Stimulated activated CD8-positive, alpha-beta memory T cell treated with anti-CD3 and anti-CD28 coated beads, Interleukin-4, amount 100 ng/mL, for 1 hour (primary cell): ENCODE measurements around the gene ZEB2.

Source experiments
- DNase-seq, 2 donors: peaks; one replicate each; pipeline ENCODE4 v3.0.0-alpha.2; 2020; ENCODE audit warnings: low read depth in 2 of 2, low spot score in 1 of 2

The ZEB2 gene

DNA sequence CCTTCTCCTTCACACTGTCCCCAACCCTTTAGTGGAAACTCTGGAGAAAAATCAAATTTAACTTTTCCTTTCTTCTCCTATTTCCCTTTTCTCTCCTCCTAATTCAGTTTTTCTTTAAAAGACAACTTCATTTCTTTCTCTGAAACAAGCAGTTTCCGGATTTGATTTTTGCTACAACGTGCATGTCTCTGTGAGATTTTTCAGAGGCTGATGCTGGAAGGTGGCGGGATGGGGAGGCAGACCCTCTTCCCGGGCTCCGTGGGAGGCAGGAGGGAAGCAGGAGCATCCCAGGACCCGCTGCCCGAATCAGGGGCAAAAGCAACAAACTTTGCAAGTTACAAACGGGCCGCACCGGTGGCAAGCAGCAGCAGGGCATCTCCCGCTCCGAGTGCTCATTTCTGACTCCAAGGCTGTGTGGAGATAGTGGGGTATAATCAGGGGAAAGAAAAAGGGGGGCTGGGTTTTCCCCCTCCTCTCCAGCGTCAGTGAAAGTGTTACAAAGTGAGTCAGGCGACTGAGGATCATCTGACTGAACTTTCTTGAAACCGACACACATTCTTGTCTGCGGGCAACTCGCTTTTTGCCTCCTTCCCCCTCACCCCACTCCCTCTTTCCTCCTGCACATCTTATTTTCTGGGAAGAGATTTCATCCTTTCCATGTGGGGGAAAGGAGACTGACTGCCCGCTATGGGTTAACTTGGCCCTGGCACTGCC, 6.4 kb downstream of the ZEB2 start:
- DNase-seq, result no peak

DNA sequence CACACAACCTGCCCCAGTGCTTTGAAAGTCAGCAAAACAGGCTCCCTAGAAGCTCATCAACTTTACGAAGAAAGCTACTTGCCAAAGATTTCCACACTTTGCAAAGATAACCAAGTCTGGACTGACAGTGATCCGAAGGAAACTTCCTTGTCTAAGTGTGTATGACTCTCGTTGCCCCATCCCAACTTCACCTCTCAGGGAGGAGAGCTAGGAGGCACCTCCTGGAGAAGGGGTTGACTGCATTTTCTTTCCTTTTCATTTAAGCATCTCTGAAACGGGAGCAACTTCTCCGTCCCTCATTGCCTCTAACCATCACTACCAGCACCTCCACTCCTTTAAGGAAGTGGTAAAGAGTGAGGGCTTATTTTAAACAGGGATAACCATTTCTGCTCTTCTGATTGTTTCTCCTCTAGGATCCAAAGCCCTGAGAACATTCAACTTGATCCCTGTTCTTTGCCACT, 7.0 kb downstream of the ZEB2 start:
- no peak for DNase-seq

DNA sequence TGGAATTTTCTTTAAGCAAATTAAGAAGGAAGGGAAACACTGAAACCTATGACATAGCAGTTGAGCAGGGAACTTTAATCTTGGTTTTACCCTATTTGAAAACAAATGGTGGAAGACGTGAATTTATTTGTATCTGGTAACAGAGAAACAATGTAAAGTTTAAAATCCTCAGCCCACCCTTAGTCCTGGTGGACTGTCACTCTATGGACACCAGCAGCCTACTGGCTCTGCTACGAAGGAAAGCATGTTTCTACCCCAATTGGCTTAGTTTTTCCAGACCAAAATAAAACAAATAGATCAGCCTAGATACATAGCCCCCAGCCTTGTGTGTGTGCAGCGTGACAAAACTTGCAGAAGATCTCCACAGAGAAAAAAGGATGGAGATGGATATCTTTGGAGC, 7.4 kb downstream of the ZEB2 start:
- no peak for DNase-seq

DNA sequence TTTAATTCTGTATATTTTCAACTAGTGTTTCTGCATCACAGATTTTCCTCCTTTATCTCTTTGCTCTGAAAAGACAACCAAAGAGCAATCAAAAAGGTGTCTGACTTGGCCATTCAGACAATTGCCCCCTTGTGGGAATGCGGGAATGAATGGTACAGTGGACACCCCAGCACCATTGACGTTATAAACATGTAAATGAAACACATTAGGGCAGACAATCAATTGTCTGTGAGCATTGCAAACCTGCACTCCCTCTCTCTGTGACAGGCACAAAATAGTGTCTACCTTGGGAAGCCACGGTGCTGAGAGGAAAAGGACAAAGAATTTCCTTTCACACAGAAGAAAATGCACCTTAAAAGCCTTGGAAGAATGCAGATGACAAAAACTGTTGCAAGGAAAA, 8.0 kb downstream of the ZEB2 start:
- no peak for DNase-seq

DNA sequence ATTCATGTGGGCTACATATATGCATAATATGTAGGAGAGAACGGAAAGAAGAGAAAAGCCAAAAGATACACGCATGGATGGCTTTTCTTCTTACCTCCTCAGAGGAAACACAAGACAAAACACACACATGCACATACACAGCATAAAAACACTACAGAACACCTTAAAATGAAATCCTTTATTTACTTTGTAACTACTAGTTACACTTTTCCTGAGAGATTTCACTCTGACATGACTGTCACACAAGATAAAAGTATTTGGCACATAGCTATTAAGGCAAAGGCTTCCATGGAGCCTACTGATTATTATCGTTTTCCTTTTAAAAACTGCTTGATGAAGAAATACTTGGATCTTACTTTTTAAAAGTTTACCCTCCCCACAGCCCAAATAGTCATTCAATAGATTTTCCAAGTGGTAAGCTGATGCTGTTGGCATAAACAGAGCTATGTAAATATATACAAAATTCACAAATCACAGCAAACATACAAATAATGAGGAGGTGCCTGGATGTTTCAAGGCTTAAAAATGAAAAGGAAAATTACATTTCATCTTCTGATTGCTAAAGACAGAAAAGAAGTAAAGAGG, 8.6 kb downstream of the ZEB2 start:
- DNase-seq, result no peak

DNA sequence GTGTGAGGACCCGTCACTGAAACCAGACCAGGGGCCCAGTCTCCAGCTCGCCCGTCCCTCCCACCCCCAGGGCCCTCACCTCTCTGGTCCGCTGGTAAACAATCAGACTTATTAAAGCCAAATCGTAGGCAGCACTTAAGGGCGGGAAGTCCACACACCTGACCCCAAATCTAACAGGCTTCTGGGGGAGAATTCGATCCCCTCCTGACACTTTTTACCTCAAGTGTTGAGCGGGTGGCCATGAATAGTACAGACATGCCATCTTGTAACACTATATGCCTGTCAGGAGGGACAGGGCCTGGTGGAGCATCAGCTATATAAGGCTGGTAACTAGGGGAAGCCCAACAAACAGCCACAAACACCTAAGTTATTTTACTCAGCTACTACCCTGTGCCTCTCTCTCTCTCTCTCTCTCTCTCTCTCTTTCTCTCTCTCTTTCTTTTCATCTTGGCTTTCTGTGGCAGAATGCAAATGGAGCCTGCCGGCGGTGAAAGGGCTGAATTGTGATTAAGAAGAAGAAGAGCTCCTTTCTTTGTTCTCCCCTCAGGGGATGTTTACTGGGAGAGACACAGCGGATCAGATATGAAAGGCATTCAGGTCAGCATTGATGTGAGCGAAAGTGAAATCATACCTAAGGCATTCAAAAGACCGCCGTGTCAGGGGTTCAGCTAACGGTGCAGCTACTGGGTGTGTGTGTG, 9.5 kb downstream of the ZEB2 start:
- DNase-seq, result no peak

DNA sequence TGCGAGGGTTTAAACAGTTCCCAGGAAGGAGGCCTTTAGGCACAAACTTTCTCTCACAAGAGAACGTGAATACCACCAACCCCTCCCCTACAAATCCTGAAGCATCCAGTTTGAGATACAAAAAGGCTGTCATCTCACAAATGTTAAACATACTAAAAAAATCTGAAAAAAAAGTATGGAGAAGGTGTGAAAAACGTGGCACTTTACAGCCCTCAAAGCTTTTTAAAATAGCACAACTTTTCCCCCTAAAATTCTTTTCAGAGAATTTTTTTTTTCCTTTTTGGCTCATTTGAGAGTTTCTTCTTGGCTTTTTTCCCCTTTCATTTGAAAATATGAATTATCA, 10.1 kb downstream of the ZEB2 start:
- DNase-seq, result no peak

DNA sequence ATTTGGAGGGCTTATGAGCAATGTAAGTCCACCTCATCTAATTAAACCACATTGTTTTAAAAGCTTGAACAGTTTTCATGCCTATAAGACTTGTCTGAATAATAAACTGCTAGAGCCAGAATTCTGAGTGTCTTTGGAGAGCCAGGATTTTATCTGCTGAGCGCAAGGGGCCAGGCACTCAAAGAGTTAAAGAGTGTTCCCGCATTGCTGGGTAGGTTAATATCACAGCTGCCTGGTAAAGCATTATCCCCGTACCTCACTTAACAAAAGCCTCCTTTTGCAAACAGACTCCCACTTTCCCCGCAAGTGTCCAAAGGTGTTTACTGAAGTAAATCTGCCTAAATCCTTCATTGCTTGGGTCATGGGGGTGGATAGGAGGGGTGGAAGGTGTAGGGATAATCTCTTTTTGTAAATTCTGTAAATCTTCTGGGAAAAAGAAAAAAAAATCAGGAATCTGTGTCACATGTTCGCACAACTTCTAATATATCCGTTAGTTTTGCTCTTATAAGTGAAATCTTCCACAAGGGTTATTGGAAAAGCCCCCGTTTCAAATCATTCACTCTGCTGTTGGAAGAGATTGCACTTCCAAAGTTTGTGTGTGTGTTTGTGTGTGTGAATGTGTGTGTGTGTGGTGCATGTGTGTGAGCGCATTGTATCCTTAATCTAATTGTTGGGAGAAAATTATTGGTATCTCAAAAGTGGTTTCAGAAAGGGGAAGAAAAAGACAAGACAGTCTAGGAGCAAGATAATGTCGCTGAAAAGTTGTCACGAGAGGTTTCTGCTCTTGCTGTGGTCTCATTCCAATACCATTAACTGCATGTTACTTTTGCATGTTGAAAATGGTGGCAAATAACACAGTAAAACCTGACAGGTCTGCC, 10.7 kb downstream of the ZEB2 start:
- DNase-seq, result no peak

DNA sequence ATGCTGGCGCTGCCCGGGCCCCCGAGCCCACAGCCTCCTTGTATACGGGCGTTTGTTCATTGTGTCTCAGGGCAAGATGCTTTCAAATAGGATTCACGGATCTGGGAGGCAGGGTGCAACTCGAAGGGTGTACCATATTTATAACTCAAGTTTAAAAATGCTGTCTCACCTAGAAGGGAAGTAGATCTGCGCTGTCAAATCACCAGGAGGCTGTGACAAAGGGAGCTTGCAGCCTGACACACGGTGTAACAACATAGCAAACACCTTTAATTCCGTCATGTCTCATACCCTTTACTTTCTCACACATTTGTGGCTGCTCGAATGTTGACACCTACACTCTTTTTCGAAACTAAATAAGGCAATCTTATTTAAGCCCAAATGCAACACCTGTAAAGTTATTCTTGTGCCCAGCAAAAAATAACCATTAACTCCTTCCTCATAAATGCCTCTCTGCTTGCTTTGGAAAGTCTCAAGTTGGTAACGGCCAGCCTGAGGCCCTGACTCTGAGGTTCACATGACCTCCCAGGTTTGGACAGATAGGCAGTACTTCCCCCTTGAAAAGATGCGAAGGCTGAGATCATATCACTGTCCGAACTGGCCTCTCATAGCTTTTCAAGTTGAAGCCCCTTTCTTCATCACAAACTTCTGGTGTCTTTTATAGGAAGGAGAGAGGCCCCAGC, 11.6 kb downstream of the ZEB2 start:
- no peak for DNase-seq

DNA sequence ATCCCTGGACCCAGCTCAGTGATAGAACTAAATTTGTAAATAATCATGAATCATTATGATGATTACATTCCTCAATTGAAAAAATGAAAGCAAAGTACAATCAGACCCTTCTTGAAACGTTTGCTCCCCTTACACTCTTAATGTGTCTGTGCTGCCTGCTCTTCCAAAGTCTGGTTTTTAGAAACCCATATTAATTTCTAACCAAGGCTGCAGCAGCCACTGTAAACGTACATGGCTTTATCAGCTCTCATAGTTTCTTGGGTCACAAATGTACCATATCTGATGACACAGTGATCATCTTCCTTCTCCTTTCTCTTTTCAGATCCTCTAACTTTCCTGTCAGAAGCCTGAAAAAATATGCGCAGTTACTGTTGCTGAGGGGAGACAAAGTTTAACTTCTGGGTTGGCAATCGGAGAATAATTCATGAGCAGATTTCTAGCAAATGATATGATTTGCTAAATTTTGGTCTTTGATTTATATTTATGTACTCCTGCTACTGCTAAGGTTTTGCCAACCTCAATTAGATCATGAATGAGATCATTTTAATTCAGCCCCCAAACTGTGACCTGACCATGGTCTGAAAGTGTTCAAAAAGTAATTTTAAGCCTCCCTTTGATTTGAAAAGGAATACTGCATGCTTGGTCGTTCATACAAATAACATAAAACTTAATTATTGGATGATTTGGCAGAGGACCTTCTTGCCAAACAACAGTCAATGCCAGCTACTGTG, 12.3 kb downstream of the ZEB2 start:
- DNase-seq, result no peak

DNA sequence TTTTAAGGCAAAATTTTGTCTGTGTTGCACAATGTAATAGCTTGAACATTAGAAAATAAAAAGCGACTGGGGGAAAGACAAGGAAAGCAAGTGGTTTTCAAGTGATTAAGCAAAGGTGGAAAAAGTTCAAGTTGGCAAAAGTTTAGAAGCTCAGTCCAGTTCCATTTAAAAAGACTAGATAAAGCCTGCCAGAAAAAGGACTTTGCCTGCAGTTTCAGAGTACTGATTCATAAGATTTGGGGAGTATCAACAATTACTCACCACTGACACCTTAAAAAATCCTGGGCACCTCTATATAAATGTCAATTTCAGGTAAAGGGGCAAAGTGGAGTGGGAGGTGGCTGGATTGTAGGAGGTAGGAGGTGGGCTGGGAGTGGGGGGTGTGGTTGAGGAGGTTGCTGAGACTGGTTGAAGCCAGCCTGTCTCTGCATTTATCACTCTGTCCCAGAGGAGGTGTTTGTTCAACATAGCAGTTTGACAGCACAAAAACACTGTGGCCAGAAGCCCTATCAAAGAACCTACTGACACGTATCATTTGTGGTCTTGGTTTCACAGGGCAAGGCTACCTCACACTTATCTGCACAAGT, 14.6 kb downstream of the ZEB2 start:
- DNase-seq, result no peak

DNA sequence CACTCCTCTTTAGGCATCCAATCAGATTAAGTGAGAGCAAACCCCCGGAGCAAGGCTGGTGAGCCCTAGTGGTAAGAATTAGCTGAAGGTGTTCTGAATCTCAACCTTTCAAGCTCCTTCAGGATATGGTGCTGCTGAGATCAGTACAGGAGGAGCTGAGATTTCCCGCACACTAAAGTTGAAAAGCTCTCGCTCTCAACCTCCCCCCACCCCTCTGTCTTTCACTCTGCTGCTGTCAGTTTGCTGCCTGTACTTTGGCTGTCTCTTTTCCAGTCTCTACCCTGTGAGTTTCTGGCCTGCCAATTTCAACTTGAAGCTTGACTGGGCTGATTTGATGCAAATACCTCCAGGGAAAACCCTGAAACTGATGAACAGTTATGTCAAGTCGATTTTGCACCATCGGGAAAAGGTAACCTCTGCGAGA, 15.7 kb downstream of the ZEB2 start:
- DNase-seq, result no peak

DNA sequence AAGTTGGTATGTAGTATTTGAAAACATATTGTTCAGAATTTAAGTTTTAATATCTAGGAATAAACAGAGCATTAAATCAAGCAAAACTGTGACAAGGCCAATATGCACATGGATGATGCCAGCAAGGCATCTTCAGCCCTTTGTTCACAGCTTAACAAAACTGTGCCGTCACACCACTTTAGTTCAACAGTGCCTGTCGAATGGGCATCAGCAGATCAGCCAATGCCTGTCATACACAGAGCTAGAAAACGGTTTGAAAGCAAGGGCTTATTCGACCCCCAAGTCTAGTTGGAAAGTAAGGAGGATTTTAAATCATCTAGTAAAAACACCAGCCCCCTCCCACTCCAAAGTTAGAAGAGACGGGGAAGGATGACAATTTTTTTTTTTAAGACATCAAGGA, 16.7 kb downstream of the ZEB2 start:
- no peak for DNase-seq

DNA sequence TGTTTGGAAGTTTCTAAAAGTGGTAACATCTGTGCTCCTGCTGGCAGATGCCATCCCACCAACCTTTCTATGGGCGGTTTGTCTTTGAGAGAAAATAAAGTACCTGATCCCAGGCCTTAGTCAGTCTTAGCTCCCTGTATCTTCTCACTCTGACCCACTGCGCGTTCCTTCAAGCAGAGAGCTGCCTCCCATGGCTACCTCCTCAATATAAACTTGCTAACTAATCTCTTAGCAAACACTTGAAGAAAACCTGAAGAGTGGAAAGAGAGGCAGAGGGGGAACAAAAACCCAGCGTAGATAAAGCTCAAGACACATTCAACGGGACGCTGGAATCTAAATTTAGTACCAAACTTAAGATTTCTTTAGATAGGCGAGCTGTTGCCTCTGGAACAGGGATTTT, 17.6 kb downstream of the ZEB2 start:
- no peak for DNase-seq

DNA sequence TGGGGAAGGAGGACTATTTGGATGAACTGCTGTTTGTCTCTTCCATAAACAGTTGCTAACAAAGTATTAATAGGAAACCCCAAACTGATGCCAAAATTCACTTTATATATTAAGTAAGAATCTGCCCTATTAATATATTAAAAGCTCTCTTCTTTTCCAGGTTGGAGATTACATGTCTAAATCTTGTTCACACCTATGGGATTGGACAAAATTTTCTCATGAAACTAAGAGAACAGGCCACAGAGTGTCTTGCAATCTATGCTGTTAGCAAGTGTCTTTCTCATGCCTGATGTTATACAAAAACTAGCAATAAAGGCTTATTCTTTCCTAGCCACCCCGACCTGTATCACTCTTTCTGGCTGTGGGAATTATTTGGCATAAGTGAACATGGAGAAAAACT, 18.3 kb downstream of the ZEB2 start:
- no peak for DNase-seq

DNA sequence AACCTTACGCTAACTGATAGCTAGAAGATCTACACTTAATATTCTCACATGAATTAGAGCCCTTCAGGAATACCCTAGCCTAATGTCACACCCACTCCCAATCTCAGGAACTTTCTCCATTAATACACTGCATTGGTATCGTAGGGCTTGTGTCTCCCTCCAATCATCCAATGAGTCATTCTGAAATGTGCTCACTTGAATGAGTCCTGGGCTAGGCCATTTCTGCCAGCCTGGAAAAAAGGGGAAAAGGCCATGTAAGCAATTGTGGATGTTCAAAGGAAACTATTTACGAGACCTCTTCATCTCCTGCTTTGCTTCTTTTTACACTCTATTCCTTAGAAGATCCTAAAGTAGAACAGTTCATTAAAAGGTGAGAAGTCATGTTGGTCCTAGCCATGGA, 18.8 kb downstream of the ZEB2 start:
- no peak for DNase-seq

DNA sequence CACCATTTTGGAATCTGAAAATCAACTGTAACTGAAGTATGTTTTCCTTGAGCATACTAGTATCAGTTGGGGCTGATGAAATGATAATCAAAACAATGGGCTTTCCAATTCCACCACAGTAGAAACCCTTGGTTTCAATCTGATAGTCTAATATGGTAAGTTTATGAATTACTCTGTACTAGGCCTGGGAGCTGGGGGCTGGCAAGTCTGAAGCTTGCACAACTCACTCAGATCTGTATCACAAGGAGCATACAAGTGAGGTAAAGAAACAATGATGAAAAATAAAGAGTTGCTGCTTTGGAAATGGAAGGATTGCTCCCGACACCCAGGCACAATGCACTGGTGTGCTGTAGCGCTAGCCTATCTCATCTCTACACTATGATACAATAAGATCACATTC, 19.4 kb downstream of the ZEB2 start:
- DNase-seq, result no peak

DNA sequence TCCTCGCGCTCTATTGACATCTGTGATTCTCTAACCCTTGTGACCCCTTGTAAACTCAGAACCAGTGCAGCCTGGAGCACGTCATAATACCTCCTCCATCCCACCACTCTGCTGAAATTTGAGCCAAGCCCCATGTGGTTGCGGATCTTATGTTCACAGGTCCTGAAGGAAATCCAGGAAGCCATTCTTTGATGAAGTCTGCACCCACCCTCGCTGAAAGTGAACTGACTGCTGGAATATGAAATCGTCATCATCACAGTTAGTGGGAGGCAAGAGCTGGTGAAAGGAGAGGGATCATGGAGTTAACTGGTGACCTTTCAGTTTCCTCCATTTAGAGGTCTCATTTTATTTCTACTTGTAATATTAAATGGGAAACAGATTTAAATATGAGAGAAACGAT, 21.6 kb downstream of the ZEB2 start:
- DNase-seq, result no peak

DNA sequence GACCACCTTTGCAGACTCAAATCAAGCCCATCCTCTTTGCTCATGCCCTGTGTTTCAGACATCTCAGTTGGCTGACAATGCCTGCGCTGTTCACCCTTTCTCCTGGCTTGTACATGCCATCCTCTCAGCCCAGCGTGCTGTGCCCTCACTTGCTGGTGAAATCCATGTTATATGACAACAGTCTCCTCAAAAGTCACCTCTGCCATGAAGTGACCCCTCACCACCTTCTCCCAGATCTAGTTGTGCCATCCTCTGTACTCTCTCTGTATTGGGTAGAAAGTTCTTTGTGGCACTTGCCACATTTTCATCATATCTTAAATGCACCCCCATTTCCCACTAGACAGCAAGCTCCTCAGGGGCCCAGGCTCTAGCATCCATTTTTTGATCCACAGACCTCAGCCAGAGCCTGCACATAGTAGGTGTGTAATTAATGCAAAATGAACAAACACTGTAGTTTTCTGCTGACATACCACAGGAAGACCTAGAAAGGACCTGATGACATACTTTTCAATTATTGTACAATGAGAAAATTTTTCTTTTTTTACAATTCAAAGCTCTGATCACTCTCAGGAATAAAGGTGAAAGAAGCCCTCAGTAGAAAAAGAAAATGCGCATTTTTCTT, 22.8 kb downstream of the ZEB2 start:
- DNase-seq, result no peak
